NCI-H2196 (cell line): ENCODE data around the gene CTNND2.

ENCODE experiments used
- DNase-seq: peaks from one replicate; lab custom pipeline; 2025; ENCODE audit not compliant: unreplicated experiment; lab: John Stamatoyannopoulos, UW

The CTNND2 gene

DNA sequence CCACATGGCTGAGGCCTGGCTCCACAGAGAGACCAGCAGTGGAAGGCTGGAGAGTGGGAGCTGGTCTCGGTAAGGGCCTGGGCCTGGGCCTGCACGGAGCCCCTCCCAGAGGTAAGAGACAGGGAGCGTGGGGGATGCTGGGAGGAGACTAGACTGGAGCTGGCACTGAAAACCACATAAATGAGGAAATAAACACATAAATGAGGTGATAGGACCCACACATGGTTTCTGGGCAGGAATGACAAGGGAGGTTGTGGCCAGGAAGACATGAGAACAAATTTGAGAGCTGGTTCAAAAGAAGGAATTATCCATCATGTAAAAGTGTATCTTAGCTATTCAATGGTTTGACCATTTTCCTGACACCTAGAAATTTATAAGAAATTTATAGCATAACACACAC is 691.5 kb downstream of the CTNND2 start:
- DNase-seq: no peak

- no peak for DNase-seq
These were observed 706.5 kb downstream of the CTNND2 start for GRCh38 chr5:11197726-11198125.

GRCh38 chr5:11191673-11192072 is 712.6 kb downstream of the CTNND2 start:
- no peak for DNase-seq

GRCh38 chr5:11182441-11183080 is 721.7 kb downstream of the CTNND2 start:
- DNase-seq: peak; percentile 12

DNA sequence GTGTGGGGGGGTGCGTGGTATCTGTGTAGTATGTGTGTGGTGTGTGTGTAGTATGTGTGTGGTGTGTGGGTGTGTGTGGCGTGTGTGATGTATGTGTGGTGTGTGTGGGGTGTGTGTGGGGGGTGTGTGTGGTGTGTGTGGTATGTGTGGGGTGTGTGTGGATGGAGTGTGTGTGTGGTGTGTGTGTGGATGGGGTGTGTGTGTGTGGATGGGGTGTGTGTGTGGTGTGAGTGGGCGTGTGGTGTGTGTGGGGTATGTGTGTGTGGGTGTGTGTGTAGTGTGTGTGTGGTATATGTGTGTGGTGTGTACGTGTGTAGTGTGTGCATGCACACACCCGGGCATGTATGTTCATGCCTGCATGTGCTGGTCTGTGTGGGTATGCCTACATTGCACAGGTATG is 722.3 kb downstream of the CTNND2 start:
- DNase-seq: no peak

DNA sequence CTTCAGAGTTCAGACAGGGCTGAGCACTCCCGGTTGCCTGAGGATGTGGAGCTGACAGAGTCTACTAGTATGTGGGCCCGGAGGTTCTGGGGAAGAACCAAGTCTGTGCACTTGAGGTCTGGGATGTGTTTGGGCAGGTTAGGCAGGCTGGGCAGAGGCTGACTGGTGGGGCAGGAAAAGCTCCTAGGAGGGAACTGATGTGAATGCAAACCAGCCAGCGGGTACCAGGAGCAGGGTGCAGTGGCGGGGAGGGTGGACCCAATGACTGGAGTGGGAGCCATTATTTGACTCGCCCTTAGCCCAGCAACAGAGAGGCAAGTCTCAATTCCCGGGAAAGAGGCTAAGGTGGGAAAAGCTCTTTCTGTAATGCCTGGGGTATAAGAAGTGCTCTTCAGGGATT is 723.4 kb downstream of the CTNND2 start:
- no peak for DNase-seq

GRCh38 chr5:11177999-11178711 is 726.1 kb downstream of the CTNND2 start:
- DNase-seq: no peak

DNA sequence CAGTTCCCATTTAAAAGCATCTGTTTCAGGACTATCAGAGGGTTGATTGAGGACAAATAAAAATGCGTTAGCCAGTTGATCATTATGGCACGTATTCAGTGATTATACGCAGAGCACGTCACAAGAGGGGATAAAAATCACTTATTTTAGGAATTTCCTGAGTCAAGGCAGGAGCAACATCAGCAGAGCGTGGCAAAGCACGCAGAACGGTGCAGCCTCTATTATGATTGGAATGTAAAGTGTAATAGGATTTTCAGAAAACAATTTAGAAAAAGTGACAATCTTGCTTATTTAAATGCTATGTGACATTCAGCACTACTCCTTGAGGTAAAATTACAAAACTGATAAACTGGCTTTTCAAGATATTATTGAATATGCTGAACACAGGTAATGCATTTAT is 729.7 kb downstream of the CTNND2 start:
- DNase-seq: no peak

GRCh38 chr5:11172484-11172883 is 731.8 kb downstream of the CTNND2 start:
- DNase-seq: no peak

GRCh38 chr5:11171236-11171635 is 733.0 kb downstream of the CTNND2 start:
- DNase-seq: no peak

DNA sequence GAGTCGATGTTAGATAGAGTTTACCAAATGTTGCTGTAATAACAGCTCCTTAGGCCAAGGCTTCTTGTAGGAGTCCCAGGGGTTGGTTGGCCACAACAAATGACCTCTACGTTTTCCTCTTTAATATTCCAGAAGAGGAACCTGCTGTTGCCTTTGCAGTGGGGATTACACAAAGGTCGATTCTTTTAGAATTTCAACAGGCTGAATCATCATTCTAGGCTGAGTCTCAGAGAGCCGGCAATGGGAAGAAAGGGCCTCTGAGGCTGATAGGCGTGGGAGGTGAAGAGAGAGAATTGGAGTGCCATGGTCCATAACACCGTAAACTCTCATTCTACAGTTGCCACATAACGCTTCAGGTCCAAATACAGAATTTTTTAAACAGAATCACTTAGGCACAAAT is 737.3 kb downstream of the CTNND2 start:
- no peak for DNase-seq

- no peak for DNase-seq
These were observed 739.5 kb downstream of the CTNND2 start for GRCh38 chr5:11164531-11165294.

DNA sequence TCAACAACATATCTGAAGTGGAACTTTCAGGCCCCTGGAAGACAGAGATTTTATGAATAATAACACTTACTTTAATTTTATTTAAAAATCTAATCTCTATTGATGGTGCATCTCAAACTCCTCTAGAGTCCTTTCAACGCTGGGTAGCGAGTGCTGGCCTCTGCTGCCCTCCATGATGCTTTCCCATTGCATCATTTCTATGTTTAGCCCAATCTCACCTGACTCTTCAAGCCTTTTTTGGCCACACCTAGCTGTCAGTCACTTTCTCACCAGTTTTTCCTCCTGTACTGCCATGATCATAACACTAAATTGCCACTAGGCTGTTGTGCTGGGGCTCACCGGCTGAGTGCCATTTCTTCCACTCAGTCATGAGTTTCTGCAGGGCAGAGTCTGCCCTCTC is 747.1 kb downstream of the CTNND2 start:
- no peak for DNase-seq

DNA sequence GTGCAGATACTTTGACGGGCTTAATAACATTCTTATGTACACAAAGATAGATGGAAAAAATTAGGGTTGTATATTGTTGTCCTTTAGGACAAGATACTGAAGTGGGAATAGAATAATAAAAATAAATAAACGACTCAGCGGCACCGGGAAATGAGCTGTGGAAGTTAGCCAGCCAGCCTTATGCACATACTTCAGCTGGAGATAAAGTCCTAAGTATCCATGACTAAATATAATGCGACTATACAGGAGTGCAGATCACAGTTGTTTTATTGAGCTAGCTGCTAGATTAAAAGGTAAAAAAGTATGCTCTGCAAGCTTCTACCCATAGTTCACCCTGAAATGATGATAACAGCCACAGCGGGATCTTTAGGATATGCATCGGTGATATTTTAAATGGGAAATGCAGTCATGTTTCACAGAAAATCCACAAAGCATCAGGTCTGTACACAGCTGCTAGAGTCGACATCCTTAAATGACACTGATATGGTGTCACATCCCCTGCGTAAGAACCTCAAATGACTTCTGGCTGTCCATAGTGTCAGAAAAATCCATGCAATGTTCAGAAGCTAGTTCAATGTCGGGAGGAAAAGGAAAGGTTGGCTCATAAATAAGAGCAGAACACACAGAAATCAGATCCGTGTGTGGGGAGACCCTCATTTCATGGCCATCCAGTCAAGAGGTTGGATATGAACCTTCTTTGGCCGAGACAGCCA is 750.4 kb downstream of the CTNND2 start:
- no peak for DNase-seq

GRCh38 chr5:11152368-11152767 is 751.9 kb downstream of the CTNND2 start:
- DNase-seq: no peak

- DNase-seq: no peak
These were observed 753.3 kb downstream of the CTNND2 start for GRCh38 chr5:11150976-11151375.

DNA sequence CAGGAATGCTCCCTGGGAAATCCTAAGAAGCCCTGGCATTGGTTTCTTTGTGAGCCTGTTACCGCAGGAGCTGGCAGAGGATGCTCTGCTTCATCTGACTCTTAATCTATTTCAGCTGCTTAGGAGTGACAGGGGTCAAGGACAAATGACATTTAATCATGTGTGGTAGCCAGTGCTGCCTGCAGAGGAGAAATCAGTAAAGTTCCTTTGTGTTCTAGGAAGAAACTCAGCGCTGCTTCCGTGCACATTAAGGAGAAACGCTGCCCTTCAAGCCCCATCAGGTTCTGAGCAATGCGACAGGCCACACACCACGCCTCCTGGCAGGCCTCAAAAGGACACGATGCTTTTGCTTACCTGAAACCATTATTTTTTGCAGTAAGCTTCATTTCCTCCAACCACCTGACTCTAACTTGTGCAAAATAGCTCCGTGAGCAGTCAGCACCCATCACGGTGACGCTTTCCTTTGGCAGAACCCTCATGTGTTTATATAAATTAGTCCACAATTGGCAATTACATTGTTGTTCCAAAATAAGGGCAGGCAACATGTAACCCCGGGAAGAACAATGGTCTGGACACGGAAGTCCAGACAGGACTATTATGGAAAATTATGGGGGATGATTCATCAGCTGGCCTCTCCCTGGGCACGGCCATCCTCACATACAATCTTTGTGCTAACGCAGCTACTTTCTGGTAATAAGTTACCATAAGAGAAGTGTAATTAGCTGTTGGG is 755.3 kb downstream of the CTNND2 start:
- DNase-seq: no peak

- no peak for DNase-seq
These were observed 758.1 kb downstream of the CTNND2 start for GRCh38 chr5:11146171-11146570.

- DNase-seq: no peak
These were observed 760.6 kb downstream of the CTNND2 start for GRCh38 chr5:11143456-11144267.
